C1 segment of cervical spinal cord (tissue), 14 donors: ENCODE data around the gene DENND2C.

Source experiments
- DNase-seq, 14 donors: peaks; one replicate each; lab custom pipeline; 2025; lab: John Stamatoyannopoulos, UW

The DENND2C gene, protein sequence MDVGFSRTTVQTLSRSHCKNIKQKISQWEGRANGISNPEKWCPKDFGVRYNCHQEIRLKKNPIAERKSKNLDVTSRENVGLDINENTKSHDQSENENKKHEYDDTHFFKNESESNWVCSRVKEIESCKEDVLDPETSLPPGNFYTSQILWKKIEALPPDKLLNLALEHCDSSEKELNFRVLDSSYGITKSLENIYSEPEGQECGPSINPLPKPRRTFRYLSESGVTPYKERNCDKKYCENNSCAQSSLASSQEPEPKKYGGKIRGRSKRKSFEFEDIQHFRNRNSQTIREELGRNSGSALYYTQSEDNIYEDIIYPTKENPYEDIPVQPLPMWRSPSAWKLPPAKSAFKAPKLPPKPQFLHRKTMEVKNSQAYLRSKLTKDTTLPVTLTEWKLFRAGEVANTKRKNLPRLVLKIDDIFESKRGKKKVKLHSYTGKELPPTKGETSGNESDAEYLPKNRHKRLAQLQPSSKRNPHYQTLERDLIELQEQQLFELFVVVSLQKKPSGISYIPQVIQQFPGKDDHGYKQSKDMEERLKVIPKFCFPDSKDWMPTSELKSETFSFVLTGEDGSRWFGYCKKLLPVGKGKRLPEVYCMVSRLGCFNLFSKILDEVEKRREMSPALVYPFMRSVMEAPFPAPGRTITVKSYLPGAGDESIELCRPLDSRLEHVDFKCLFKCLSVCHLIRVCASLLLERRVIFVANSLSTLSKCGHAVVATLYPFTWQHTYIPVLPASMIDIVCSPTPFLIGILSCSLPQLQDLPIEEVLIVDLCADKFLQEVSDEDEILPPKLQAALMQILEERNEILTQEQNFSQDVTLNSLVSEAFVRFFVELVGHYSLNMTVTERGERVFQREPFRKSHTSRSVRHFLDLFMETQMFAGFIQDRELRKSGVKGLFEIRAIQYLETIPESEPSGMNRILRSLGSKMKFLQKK

DNA sequence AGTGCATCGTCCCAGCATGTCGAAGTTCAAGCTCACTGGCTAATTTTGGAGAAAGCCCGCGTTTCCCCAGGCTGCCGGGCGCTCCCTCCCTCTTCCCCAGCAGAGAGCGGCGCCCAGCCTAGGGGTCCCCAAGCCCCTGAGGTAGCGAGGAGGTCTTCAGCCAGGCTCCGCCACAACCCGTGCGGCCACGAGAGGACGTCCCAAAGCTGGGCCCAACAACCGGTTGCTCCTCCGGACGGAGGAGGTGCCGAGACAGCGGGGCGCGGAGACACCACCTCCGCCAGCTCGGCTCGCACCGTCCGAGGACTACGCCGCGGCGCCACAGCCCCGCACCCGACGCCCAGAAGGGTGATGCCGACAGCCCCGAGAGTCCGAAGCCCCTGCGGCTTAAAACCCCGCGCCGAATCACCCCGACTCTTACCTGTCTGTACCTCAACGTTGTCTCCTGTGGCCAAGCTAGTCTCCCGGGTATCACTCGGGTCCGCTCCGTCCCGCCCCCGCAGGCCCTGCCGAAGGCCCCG lies at the start of gene DENND2C:
Gene DENND2C, minus strand, starts transcription at position 488 of the 521 bp plus-strand sequence. CDS start 44,065 bp downstream, outside the sequence.
- DNase-seq, result peak in 1 of 14 donors; percentile 44

DNA sequence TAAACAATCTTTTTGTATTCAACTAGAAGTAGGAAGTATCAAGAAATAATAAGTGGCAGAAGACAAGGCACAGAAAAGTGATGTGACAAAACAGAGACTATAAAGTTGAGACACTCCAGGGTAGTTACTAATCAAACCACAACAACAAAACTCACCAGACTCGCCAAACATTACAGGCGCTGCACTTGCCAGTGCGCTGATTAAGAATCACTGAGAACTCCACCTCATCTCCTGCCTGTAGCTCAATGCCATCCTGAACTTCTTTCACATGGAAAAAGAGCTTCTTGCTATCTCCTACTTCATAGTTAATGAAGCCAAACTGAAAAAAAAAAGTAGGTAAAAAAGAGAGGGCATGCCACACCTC lies 49.6 kb upstream of the DENND2C start:
- DNase-seq, result no peak

DNA sequence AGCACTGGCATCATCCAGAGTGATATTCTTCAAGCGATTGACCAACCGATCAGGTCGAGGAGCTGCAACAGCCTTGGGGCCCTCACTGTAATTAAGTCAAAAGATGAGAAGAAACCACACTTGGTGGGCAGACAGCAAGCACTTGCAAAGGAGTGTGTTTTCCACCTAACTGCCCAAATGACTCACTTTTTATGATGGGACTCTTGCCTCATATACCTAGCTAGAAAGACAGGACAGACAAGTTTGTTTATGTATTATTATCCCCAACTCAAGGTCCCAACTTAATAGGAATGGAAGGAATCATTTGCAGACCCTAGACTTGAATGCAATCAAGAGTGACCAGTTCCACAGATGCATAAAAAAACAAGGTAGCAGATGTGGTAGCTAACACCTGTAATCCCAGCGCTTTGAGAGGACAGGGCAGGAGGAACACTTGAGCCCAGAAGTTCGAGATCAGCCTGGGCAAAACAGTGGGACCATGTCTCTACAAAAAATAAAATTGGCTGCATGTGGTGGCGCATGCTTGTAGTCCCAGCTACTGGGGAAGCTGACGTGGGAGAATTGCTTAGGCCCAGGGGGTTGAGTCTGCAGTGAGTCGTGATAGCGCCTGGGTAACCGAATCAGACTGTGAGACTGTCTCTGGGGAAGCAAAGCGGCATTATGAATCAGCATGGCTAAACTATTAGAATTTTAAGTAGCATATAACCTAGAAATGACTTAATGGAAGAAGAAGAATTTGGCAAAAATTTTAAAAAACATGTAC lies 49.0 kb upstream of the DENND2C start:
- DNase-seq, result no peak

DNA sequence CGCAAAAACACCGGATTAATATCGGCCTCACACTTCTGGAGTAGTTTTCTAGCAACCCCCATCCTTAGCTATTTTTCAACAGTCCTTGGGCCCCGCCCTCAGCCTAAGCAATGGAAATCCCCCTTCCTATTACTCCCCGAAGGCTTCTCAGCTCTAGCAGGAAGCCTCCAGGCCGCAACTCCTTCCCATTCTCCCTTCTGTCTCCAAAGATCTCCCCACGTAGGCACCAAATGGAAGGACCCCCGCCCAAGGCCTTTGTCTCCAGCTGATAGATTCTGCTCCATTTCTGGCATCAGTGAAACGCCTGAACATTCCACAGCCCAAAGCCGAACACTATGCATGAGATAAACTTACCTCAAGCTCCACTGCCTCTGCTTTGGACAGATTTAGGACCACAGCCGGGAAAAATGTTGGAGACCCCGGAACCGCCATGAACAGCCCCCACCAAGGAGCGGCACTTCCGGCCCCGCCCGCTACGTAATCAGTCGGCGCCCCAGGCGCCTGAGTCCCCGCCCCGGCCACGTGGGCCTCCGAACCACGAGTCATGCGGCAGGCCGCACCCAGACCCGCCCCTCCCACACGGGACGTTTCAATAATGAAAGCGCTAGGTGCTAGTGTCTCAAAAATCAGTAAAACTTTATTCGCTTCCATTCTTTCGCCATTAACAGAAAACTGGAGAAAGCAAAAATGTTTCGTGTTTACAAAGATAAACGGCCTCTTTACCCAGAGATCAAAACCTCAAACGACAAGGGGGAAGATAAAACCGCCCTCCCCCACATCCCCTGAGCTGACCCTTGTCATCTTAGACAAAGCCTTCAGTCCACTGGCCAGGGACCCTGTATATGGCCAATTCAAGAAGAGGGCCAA lies 46.7 kb upstream of the DENND2C start, which contains the start of gene NRAS:
Gene NRAS, minus strand, starts transcription at position 468 of the 867 bp plus-strand sequence. CDS start 611 bp downstream, outside the sequence.
- peak; percentile 23 to 93 (median 86) for DNase-seq

DNA sequence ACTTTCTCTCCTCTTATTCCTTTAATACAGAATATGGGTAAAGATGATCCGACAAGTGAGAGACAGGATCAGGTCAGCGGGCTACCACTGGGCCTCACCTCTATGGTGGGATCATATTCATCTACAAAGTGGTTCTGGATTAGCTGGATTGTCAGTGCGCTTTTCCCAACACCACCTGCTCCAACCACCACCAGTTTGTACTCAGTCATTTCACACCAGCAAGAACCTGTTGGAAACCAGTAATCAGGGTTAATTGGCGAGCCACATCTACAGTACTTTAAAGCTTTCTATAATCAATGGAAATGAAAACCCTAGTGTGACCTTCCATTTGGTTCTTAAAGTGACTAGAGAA lies 46.1 kb upstream of the DENND2C start:
- peak in 1 of 14 donors; percentile 8 for DNase-seq

DNA sequence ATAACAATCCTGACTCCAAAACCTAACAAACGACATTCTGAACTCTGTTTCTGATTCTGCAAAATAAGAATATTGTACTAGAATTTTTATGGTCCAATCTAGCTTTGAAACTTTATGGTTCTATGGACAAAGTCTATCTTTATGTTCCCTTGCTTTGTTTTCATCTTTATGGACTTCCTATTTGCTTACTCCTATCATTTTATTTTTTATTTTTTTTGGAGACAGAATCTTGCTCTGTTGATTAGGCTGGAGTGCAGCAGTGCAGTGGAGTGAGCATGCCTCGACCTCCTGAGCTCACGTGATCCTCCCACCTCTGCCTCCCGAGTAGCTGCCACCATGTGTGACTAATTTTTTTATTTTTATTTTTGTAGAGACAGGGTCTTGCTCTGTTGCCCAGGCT lies 43.1 kb upstream of the DENND2C start:
- no peak for DNase-seq

DNA sequence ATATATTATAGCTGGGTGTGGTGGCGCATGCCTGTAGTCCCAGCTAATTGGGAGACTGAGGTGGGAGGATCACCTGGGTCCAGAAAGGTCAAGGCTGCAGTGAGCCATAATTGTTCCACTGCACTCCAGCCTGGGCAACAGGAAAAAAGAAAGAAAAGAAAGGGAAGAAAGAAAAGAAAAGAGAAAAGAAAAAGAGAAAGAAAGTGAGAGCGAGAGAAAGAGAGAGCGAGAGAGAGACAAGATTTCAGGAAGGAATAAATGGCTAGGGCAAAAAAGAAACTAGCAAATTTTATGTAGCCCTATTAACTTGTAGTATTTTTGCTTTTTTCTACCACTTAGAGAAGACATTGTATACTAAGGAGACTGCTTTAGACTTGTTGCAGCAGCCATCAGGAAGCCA lies 40.5 kb upstream of the DENND2C start:
- no peak for DNase-seq

DNA sequence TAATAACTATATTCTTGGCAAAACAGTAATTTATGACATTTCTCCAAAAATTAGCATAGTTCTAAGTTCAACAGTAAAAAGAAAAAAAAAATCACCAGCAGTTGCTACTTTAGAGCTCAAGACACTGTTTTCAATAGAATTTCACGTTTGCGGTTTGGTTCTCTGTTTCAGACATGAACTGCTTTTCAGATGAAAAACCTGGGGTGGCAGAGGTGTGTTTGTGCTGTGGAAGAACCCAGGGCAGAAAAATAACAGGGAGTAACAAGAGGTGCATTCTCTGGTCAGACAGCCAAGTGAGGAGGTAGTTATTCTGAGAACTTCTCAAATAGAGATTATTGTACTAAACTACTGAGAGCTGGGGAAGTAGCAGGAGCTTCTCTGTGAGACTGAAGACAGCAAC lies 37.8 kb upstream of the DENND2C start:
- DNase-seq, result no peak

DNA sequence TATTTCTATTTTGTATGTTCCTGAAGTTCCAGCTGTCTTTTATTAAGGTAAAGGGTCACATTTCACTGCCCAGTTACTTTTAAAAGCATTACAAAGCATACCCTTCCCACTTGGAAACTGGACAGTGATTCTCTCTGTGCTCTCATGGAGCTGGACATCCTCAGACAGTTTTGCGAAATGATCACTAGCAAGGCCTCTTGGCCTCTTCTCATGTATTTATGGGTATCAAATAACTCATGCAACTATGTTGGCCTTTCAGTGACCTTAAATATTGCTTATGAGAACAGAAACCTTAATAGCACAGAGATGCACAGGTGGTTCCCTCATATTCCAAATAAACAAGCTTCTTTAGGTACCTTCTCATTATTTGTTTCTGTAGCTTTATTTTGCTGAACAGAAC lies 33.4 kb upstream of the DENND2C start:
- DNase-seq, result no peak

DNA sequence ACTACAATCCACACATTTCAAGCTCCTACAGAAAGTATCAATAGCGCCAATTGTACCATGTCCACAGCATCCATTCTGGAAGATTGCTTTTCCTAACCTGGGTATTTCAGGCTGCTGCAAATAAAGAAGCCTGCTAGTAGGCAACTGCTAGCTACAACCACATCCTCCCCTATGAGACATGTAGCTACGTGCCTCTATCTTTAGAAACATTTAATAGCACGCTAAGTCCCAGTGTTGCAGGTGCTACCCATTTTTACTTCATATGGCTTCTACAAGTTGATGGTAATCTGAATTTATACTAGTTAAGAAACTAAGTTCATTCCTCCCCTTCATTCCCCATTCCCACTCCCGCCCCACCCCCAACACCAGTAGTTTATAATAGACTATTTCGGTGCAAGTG lies 32.9 kb upstream of the DENND2C start:
- DNase-seq, result no peak

DNA sequence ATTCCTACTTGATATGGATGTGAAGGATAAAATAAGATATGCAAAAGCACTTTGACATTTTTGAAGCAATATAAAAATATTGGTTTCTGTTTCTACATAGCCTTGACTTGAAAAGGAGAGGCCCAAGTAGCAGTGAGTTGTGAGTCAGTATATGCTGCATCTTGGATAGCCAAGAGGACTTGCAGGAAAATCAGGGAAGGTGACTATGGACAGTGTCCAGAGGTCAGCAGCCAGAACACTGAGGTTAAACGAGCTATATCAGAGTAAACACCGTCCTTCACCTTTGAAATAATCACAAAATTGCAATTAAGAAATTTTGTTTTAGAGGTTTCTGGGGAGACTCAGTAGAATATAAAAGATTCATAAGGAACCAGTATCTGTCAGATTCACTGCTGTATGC lies 32.1 kb upstream of the DENND2C start:
- no peak for DNase-seq

DNA sequence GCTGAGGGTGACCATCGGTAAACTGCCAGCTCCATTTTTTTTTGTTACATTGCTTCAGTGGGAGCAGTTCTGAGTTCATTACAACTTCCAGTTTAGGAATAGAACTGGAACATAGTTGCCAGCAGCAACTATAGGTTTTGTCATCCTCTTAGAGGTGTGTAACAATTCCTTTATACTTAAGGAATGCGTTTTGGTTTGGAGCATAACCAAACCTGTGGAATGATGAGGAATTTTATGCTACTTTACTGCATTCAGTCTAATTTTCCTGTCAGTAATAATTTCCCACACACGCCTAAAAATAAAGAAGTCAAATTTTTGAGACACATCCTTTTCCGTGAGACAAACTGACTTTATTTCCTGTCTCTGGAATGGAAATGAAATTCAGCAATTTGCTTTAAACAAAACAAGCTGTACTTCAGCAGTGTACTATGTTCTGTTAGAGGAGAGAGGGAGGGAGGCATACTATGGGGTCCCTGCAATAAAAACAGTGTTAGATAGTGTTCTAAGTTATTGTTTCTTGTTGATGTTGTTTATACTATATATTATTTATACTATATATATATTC lies 30.3 kb upstream of the DENND2C start:
- DNase-seq, result no peak

DNA sequence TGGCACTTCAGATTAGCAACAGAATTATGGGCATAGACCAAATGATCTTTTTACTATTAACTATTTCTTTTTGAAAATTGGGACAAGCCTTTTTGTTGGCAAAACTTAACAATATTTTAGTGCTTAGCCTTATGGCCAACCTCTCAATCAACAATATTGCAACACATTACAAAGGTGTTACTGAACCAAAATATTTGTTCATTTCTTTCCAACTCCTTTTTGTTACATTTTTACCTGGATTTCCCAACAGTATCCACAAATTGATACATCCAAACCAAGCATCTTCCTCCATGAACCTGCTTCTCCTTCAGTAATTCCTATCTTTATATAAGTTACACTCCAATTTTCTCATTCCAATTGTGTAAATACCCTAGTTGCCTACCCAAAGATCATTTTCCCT lies 27.0 kb upstream of the DENND2C start:
- no peak for DNase-seq

DNA sequence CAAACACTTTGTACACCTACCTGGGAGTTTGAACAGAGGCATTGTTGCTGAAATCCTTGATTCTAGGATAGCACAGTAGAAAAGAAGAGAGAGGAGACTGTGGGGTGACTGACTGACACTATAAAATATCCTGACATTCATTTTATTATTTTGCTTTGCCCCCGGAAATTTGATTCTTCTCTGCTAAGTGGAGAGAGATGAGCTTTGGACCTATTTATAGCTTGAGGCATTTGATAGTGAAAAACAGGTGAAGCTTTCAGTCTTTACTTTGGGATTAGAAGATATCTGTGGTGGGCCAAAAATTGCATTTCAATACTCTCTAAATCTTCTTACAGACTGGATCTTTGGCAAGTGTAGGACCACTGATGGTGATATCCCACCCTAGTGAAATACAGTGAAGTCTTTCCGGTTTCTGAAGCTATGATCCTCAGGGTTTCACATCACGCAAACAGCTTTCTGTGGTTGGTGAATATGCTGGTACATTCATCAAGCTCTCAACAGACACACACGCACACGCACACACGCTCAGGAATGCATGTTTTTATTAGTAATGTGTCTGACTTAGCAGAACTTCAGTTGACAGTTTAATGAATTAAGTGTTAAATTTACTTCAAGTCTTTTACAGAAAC lies 25.7 kb upstream of the DENND2C start, which contains the start of gene AMPD1:
Gene AMPD1, minus strand, starts transcription at position 117 of the 629 bp plus-strand sequence. Its CDS starts 75 bp downstream, at position 42.
- no peak for DNase-seq

DNA sequence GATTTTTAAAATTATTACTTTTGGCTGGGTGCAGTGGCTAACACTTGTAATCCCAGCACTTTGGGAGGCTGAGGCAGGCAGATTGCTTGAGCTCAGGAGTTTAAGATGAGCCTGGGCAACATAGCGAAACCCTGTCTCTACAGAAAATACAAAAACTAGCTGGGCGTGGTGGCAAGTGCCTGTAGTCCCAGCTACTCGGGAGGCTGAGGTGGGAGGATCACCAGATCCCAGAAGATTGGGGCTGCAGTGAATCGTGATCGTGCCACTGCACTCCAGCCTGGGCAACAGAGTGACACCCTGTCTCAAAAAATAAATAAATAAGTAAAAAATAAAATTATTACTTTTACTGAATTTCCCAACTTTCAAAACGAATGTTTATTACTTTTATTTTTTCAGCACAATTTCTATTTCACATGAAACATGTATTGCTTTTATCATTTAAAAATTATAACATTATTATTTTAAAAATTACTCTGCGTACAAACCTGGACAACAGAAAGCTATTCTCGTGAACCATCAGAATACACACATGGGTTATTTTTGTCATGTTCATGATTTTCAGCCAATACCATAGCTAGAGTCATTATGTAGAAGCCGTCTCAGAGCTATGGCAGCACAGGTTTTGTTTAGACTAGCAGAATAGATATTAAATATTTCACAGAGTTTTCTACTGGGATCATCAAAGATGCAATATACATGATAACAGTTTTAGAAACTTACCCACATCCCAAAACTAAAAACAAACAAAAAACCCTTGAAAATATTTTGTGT lies 24.9 kb upstream of the DENND2C start:
- DNase-seq, result no peak

DNA sequence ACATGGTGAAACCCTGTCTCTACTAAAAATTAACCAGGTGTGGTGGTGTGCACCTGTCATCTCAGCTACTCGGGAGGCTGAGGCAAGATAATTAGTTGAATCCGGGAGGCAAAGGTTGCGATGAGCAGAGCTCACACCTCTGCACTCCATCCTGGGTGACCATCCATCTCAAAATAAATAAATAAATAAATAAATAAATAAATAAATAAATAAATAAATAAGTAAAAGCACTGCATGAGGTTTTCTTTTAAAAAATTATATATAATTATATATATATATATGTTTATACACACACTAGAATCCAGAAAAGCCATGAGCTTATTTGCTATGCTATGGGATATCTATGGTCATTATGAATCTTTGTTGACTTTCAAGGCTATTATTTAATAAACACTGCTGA lies 23.1 kb upstream of the DENND2C start:
- no peak for DNase-seq

DNA sequence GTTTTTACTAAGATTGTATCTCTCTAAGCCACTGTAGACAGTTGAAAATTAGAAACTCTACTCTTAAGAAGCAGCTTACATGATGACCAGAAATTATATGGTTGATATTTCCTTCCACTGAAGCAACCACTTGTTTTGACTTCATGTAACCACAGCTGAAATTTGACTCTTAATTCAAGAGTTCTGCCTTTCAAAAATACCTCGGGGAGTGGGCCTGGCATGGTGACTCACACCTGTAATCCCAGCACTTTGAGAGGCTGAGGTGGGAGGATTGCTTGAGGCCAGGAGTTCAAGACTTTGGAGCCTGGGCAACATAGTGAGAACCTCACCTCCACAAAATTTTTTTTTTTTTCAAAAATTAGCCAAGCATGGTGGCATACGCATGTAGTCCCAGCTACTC lies 21.2 kb upstream of the DENND2C start:
- no peak for DNase-seq

DNA sequence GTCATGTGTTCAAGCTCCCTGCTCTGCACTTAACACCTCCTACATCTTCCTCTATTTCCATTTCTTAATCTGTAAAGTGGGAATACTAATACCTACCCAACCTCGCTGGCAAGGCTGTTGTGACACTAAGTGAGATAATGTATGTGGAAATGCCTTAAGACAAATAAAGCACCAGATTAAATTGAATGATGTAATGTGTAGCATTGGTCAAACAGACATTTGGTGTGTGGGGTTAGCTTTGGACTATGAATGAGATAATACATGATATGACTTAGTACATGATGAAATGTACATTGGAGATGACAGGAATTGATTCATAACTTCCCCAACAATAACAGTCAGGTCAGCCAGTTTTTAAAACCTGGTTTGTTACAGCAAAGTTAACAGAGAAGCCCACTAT lies 20.3 kb upstream of the DENND2C start:
- DNase-seq, result no peak

DNA sequence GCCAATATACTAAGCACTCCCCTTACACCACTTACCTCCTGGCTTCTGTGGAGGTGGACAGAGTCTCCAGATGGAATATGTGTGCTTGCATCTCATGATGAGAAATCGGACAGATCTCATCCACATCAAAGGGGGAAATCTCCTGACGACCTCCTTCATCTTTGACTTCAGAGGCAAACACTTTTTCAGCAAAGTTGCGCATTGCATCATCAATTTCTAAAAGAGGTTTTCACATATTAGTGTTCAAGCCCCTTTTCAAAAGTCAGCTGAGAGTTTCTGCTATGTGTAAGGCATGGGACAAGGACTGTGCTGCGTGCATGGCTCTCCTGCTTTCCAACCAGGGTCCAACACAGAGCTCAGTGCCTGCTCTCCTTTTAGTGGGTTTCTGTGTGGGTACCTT lies 18.7 kb upstream of the DENND2C start:
- DNase-seq, result no peak
